Hippocampal formation (tissue), 2 donors: ENCODE measurements around the gene PCDHGA5.
"Not testable (repeated sequence)": the region's sequence is repeated elsewhere in the genome, so short reads cannot be mapped to it uniquely, and the experiment has no call there.

Experiments used
- DNase-seq, 2 donors: peaks; one replicate each; lab custom pipeline; 2025; lab: John Stamatoyannopoulos, UW

Gene PCDHGA5

DNA sequence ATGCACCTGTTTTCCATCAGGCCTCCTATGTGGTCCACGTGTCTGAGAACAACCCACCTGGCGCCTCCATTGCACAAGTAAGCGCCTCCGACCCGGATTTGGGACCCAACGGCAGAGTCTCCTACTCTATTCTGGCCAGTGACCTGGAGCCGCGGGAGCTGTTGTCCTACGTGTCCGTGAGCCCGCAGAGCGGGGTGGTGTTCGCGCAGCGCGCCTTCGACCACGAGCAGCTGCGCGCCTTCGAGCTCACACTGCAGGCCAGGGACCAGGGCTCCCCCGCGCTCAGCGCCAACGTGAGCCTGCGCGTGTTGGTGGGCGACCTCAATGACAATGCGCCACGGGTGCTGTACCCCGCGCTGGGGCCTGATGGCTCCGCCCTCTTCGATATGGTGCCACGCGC lies 12.4 kb upstream of the PCDHGA5 start:
- DNase-seq: no peak

DNA sequence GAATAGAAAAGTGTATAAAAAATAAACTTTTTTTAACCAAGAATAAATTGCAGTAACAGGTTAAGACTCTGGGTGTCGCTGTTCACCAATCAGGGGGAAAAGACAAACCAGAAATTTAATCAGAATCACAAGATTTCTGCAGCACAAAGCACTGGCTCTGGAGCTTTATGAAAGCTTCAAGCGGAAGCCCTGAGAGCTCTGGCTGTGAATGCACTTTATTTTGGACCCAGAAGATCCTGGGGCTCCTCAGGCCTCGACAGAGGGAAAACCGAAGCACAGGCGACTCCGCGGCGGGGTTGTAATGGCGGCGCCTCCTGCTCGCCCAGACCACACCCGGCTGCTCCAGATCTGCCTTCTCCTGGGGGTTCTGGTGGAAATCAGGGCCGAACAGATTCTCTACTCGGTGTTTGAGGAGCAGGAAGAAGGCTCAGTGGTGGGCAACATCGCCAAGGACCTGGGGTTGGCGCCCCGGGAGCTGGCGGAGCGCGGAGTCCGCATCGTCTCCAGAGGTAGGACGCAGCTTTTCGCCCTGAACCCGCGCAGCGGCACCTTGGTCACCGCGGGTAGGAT lies 9.0 kb upstream of the PCDHGA5 start, which contains the start of gene PCDHGA4:
TSS of gene PCDHGA4 (plus strand) at position 122 of the 570 bp plus-strand sequence. CDS start at position 209, 87 bp downstream.
- no peak for DNase-seq

DNA sequence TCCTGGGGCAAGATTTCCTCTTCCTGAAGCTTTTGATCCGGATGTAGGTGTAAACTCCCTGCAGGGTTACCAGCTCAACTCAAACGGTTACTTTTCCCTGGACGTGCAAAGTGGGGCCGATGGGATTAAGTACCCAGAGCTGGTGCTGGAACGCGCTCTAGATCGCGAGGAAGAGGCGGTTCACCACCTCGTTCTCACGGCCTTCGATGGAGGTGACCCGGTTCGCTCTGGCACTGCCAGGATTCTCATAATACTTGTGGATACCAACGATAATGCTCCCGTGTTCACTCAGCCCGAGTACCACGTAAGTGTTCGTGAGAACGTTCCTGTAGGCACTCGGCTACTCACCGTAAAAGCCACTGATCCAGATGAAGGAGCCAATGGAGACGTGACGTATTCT lies 8.3 kb upstream of the PCDHGA5 start:
- DNase-seq: no peak

DNA sequence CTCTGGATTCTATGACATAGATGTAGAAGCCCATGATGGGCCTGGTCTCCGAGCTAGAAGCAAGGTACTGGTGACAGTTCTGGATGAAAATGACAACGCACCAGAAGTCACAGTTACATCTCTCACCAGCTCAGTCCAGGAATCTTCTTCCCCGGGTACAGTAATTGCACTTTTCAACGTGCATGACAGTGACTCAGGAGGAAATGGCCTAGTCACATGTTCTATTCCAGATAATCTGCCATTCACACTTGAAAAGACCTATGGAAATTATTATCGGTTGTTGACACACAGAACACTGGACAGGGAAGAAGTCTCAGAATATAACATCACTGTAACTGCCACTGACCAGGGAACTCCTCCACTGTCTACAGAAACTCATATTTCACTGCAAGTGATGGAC lies 7.8 kb upstream of the PCDHGA5 start:
- DNase-seq: no peak

DNA sequence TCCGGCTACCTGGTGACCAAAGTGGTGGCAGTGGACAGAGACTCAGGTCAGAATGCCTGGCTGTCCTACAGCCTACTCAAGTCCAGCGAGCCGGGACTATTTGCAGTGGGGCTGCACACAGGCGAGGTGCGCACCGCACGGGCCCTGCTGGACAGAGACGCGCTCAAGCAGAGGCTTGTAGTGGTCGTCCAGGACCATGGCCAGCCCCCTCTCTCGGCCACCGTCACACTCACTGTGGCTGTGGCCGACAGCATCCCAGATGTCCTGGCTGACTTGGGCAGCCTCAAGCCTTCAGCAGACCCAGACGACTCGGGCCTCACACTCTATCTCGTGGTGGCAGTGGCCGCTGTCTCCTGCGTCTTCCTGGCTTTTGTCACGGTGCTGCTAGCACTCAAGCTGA lies 7.0 kb upstream of the PCDHGA5 start:
- DNase-seq: no peak

DNA sequence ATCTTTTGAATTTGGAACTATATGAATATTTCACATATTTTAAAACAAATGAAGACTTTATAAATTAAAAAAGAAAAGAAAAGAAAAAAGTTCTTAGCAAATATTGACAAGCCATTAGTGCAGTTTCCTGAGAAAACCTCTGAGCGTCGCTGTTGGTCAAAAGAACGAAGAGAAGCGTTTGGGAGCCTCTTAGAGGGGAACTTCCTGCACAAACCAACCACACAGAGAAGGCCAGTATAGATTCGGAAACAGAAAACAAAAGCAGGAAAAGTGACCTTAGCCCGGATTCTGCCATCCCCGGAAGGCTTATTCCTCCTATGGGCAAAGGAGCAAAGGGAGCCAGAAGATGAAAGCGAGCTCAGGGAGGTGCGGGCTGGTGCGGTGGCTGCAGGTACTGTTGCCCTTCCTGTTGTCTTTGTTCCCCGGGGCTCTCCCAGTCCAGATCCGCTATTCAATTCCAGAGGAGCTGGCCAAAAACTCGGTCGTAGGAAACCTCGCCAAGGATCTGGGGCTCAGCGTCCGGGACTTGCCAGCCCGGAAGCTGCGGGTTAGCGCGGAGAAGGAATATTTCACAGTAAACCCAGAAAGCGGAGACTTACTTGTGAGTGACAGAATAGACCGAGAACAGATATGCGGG lies 4.1 kb upstream of the PCDHGA5 start, which contains the start of gene PCDHGB2:
TSS of gene PCDHGB2 (plus strand) at position 205 of the 637 bp plus-strand sequence. CDS start at position 347, 142 bp downstream.
- DNase-seq: no peak

DNA sequence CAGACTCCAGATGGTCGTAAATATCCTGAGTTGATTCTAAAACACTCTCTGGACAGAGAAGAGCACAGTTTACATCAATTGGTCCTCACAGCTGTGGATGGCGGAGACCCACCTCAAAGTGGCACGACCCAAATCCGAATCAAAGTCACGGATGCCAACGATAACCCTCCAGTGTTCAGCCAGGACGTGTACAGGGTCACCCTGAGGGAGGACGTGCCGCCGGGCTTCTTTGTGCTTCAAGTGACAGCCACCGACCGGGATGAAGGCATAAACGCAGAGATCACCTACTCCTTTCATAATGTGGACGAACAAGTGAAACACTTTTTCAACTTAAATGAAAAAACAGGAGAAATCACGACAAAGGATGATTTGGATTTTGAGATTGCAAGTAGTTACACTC lies 3.3 kb upstream of the PCDHGA5 start:
- DNase-seq: no peak

DNA sequence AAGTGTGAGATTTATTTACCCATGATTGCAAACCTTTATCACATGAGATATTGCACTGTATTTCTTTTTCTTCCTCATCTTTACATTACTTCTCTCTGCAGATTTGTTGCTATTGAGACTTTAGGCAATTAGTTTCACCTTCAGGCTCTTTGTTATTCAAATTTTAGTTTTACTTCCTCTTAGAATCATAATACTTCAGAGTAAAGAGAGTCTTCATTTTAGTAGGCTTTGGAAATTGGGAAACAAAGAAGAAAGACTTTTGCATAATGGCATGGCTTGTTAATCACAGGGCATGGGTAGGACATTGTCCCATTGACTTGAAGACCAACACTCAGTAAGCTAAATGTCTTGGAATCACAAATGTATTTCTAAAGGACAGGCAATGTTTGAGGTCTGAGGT lies 1.2 kb upstream of the PCDHGA5 start:
- DNase-seq: no peak

DNA sequence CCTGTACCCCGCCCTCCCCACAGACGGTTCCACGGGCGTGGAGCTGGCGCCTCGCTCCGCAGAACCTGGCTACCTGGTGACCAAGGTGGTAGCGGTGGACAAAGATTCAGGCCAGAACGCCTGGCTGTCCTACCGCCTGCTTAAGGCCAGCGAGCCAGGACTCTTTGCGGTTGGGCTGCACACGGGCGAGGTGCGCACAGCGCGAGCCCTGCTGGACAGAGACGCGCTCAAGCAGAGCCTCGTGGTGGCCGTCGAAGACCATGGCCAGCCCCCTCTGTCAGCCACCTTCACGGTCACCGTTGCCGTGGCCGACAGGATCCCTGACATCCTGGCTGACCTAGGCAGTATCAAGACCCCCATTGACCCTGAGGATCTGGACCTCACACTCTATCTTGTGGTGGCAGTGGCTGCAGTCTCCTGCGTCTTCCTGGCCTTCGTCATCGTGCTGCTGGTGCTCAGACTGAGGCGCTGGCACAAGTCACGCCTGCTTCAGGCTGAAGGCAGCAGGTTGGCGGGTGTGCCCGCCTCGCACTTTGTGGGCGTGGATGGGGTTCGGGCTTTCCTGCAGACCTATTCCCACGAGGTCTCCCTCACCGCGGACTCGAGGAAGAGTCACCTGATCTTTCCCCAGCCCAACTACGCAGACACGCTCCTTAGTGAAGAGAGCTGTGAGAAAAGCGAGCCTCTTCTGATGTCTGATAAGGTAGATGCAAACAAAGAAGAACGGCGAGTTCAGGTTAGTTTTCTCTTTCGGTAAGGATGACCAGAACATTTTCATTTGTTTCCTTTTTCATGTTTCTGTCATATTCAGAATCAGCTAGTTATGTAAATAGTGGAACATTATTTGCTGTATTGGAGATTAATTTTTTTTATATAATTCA lies 2.3 kb downstream of the PCDHGA5 start:
- no peak for DNase-seq

DNA sequence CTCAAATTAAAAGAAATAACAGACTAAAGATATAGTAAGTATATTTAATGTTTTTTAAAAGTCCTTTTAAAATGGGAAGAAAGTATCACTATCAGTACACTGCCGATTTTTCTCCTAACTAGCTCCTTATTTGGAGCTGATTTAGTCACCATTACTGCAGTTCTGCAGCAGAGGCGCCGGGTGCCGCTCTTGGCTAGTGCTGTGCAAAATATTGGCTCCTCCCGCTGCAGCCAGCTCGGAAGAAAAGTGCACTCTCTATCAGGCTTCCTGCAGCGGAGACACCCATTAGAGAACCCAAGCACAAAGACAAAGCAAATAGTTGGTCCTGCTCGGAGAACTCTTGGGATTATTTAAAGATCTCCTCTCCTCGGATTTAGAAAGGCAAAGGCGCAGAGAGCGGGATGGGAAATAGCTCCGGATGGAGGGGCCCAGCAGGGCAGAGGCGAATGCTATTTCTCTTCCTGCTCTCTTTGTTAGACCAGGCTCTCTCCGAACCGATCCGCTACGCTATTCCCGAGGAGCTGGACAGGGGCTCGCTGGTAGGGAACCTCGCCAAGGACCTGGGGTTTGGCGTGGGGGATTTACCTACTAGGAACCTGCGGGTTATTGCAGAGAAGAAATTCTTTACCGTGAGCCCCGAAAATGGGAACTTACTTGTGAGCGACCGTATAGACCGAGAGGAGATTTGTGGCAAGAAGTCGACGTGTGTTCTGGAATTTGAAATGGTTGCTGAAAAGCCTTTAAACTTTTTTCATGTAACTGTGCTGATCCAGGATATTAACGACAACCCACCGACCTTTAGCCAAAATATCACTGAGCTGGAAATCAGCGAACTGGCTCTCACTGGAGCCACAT lies 6.3 kb downstream of the PCDHGA5 start, which contains the start of gene PCDHGB3:
TSS of gene PCDHGB3 (plus strand) at position 249 of the 855 bp plus-strand sequence. CDS start at position 402, 153 bp downstream.
- DNase-seq: no peak

DNA sequence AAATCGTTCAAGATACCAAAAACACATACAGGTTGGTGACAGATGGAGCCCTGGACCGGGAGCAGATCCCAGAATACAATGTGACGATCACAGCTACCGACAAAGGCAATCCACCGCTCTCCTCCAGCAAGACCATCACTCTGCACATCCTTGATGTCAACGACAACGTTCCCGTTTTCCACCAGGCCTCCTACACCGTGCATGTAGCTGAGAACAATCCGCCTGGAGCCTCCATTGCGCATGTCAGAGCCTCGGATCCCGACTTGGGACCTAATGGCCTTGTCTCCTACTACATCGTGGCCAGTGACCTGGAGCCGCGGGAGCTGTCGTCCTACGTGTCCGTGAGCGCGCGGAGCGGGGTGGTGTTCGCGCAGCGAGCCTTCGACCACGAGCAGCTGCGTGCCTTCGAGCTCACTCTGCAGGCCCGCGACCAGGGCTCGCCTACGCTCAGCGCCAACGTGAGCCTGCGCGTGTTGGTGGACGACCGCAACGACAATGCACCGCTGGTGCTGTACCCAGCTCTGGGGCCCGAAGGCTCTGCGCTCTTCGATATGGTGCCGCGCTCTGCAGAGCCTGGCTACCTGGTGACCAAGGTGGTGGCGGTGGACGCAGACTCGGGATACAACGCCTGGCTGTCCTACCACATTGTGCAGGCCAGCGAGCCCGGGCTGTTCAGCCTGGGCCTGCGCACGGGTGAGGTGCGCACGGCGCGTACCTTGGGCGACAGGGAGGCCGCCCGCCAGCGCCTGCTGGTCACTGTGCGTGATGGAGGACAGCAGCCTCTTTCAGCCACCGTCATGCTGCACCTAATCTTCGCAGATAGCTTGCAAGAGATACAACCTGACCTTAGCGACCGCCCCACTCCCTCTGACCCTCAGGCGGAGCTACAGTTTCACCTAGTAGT lies 7.9 kb downstream of the PCDHGA5 start:
- DNase-seq: no peak

DNA sequence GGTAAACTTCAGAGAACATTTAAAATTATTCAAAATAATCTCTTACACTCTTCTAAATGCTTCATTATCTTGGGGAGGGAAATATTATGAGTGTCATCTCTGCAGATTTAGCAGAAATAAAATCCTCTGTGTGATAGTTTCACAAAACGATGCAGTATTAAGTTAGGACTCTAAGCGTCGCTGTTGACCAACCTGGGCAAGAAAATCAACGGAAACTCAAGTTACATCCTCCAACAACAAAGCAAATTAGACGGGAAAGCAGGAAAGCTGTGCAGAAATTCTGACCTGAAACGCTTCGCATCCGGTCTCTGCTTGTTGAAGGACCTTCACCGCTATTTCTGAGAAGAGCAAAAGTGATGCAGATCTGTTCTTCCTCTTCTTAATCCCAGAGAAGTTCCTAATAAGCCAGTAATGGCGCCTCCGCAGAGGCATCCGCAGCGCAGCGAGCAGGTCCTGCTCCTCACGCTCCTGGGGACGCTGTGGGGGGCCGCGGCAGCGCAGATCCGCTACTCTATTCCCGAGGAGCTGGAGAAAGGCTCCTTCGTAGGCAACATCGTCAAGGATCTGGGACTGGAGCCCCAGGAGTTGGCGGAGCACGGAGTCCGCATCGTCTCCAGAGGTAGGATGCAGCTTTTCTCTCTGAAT lies 9.8 kb downstream of the PCDHGA5 start, which contains the start of gene PCDHGA6:
TSS of gene PCDHGA6 (plus strand) at position 219 of the 645 bp plus-strand sequence. CDS start at position 412, 193 bp downstream.
- DNase-seq: no peak

DNA sequence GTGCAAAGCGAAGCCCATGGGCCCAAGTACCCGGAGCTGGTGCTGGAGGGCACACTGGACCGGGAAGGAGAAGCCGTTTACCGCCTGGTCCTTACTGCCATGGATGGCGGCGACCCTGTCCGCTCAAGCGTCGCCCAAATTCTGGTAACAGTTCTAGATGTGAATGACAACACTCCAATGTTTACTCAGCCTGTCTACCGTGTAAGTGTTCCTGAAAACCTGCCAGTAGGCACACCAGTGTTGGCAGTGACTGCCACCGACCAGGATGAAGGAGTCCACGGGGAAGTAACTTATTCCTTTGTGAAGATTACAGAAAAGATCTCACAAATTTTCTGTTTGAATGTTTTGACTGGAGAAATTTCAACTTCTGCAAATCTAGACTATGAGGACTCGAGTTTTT lies 10.7 kb downstream of the PCDHGA5 start:
- no peak for DNase-seq

DNA sequence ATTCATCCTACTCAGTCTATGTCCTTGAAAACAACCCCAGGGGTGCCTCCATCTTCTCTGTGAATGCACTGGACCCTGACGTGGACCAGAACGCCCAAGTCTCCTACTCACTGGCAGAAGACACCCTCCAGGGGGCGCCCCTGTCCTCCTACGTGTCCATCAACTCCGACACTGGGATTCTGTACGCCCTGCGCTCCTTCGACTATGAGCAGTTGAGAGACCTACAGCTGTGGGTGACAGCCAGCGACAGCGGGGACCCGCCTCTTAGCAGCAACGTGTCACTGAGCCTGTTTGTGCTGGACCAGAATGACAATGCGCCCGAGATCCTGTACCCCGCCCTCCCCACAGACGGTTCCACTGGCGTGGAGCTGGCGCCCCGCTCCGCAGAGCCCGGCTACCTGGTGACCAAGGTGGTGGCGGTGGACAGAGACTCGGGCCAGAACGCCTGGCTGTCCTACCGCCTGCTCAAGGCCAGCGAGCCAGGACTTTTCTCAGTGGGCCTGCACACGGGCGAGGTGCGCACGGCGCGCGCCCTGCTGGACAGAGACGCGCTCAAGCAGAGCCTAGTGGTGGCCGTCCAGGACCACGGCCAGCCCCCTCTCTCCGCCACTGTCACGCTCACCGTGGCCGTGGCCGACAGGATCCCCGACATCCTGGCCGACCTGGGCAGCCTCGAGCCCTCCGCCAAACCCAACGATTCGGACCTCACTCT lies 11.6 kb downstream of the PCDHGA5 start:
- DNase-seq: not testable (repeated sequence)

DNA sequence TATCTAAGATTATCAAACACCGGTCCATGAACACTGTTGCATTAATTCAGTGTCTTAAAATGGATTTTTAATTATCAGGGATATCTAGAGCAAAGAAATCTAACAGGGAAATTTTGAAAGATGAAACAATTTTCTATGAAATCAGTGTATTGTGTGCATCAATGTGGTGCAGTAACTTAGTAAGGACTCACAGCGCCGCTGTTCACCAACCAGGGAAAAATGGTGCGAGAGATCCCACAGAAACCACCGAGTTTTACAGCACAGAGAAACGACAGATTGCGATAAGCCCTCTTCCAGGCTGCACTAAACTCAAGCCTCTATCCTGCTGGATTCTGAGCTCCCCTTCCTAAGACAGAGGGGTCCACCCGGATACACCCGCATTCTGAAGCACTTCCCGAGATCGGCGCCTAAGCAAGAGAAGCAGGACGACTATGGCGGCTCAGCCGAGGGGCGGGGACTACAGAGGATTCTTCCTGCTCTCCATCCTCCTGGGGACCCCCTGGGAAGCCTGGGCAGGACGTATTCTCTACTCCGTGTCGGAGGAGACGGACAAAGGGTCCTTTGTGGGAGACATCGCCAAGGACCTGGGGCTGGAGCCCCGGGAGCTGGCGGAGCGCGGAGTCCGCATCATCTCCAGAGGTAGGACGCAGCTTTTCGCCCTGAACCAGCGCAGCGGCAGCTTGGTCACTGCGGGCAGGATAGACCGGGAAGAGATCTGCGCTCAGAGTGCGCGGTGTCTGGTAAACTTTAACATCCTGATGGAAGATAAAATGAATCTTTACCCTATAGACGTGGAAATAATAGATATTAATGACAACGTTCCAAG lies 18.7 kb downstream of the PCDHGA5 start, which contains the start of gene PCDHGA7:
TSS of gene PCDHGA7 (plus strand) at position 274 of the 826 bp plus-strand sequence. CDS start at position 432, 158 bp downstream.
- DNase-seq: no peak

DNA sequence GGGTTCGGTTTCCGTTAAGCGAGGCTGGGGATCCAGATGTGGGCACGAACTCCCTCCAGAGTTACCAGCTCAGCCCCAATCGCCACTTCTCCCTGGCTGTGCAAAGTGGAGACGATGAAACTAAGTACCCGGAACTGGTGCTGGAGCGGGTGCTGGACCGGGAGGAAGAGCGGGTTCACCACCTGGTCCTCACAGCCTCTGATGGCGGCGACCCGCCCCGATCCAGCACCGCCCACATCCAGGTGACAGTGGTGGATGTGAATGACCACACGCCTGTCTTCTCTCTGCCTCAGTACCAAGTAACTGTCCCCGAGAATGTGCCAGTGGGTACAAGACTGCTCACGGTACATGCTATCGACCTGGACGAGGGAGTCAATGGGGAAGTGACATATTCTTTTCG lies 19.4 kb downstream of the PCDHGA5 start:
- DNase-seq: no peak

DNA sequence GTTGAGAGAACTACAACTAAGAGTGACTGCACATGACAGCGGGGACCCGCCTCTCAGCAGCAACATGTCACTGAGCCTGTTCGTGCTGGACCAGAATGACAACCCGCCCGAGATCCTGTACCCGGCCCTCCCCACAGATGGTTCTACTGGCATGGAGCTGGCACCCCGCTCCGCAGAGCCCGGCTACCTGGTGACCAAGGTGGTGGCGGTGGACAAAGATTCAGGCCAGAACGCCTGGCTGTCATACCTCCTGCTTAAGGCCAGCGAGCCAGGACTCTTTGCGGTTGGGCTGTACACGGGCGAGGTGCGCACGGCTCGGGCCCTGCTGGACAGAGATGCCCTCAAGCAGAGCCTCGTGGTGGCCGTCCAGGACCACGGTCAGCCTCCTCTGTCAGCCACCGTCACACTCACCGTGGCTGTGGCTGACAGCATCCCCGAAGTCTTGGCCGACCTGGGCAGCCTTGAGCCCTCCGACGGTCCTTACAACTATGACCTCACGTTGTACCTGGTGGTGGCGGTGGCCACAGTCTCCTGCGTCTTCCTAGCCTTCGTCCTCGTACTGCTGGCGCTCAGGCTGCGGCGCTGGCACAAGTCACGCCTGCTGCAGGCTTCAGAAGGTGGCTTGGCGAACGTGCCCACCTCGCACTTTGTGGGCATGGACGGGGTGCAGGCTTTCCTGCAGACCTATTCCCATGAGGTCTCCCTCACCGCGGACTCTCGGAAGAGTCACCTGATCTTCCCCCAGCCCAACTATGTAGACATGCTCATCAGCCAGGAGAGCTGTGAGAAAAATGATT lies 20.7 kb downstream of the PCDHGA5 start:
- no peak for DNase-seq
